Fibroblast of skin of left biceps (primary cell): ENCODE data around the gene PRSS2.
A peak's percentile ranks its signal among the peaks of the same experiment; 100 is the strongest.
"Not testable (repeated sequence)": the region's sequence is repeated elsewhere in the genome, so short reads cannot be mapped to it uniquely, and the experiment has no call there.

Source experiments
- DNase-seq, 2 experiments: peaks; one replicate each; pipeline ENCODE4 v3.0.0-alpha.2; 2013; ENCODE audit warnings: low read depth in 2 of 2

Gene PRSS2

DNA sequence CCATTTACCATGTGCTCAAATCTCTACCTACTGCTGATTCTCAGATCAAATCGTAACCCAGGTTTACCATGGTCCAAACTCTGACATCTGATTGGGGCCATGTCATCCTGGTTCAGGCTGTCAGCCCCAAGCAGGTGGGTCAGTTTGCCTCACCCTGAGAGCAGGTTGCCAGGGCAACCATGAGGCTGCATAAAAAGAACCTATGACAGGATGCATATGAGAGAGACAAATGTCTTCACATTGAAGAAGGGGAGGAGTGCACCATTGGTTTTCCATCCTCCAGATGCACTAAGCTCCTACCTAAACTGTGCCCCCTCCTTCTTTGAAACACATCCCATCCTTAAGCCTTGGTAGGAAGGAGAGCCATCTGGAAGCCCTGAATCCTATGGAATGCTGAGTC lies 11.3 kb upstream of the PRSS2 start:
- no peak for DNase-seq

DNA sequence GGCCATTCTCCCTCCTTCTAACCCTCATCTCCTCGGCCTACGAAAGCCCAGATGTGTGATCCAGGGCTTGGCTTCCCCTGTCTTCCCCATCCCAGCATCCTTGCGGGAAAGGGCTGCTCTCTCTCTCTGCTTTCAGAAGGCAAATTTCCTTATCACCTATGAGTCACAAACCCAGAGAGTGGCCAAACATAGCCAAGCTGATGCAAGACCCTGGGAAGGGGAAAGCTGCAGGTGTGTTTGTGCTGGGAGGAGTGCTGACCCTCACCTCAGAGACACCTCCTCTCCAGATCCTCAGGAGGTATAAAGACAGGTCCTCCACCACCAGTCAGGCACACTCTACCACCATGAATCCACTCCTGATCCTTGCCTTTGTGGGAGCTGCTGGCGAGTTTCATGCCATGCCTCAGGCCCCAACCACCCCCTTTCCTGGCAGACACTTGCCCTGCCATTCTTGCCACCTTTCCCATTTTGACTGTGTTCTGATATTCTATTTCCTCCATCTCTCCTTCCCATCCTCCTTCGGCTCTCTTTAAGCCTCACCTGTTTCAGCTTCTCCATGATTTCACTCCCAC lies 10.6 kb upstream of the PRSS2 start:
- no peak for DNase-seq

DNA sequence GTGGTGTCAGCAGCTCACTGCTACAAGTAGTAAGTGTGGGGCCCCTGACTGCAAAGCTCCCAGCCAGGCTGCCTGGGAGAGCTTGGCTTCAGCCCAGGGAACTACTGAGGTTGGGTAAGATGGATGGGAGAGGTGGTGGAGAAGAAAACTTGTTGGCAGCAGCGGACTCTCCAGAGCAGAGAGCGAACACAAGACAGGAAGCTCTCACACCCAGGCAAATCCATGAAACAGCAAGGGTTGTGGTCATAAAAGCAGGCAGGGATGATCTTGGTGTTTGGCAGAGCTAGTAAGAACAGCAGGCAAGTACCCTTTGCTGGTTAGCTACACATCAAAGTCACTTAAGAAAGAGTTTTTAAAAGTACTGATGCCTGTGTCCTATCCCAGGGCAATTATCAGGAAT lies 9.2 kb upstream of the PRSS2 start:
- not testable (repeated sequence) for DNase-seq

DNA sequence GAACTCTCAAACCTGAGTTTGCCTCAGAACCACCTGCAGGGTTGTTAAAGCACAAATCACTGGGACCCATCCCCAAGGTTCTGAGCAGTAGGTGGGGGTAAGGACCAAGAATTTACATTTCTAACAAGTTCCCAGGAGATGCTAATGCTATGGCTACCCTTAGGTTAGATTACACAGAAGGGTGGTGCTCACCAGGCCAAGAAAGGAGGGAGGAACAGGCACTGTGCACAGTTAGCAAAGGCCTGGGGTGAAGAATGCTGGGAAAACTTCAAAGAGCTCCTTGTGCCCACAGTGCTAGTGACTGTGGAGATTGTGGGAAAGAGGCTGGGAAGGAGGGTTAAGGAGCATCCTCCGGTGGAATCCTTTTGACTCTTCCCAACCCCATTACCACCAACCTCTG lies 8.7 kb upstream of the PRSS2 start:
- DNase-seq = no peak

GRCh38 chr7:142767451-142767850 lies 3.3 kb upstream of the PRSS2 start:
- DNase-seq = no peak

DNA sequence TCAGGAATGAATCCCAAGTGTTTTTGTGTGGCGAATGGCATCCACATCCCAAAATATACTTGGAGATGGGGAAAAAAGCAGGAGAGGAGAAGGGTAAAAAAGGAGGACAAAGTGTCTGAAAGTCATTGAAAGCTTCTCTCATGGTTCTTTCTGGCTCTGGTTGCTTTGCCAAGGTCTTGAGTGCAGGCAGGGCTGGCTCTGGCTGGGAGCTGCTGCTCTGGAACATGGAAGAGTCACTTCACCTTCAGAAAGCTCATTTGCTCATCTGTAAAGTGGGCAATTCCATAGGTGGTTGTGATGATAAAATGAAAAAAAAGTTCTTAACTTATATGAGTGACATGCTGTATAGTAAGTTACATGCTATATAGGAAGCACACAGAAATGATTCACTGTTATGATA lies 2.9 kb upstream of the PRSS2 start:
- no peak for DNase-seq

GRCh38 chr7:142768885-142769284 lies 1.9 kb upstream of the PRSS2 start:
- not testable (repeated sequence) for DNase-seq

DNA sequence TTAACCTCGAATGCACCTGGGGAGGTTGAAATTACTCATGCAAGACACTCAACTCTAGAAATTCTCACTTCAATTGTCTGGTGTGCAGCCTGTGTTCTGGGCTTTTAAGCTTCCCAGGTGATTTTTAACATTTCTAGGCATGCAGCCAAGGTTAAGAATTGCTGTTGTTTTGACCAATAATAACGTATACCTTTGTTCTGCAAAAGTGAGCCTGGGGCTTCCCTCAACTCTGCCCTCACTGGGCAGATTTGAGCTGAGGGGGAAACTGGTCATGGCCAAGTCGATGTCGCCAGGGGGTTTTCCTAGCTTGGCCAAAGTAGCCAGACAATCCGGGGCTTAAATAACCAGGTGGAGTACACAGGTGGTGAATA lies 568 bp downstream of the PRSS2 start:
- DNase-seq = no peak

- DNase-seq = no peak
These were observed 1.3 kb downstream of the PRSS2 start for GRCh38 chr7:142772051-142772450.

- DNase-seq = no peak
These were observed 1.9 kb downstream of the PRSS2 start for GRCh38 chr7:142772673-142773072.

GRCh38 chr7:142773230-142773629 lies 2.5 kb downstream of the PRSS2 start:
- no peak for DNase-seq

DNA sequence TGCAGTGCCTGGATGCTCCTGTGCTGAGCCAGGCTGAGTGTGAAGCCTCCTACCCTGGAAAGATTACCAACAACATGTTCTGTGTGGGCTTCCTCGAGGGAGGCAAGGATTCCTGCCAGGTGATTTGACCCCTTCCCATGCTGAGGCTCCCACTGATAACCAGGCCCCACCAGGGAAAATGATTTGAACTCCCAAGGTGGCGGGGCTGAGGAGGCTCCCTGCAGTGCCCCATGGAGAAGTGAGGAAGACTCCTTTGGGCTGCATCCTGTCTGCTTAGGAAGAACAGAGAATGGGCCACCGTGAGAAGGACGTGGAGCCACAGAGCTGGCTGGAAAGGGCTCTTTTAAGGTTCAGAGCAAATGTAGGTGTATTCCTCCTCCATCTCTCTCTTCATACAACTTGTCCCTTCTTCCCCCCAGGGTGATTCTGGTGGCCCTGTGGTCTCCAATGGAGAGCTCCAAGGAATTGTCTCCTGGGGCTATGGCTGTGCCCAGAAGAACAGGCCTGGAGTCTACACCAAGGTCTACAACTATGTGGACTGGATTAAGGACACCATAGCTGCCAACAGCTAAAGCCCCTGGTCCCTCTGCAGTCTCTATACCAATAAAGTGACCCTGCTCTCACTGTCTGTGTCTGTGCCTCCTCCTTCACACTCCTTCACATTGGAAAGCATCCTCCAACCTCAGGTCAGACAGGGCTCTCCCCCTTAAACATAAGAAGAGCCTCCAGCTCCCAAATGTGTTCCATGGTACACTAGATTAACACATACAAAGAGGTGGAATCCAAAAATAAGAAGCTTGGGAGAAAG lies 3.4 kb downstream of the PRSS2 start:
- no peak for DNase-seq

GRCh38 chr7:142774826-142775225 lies 4.1 kb downstream of the PRSS2 start:
- DNase-seq = no peak

DNA sequence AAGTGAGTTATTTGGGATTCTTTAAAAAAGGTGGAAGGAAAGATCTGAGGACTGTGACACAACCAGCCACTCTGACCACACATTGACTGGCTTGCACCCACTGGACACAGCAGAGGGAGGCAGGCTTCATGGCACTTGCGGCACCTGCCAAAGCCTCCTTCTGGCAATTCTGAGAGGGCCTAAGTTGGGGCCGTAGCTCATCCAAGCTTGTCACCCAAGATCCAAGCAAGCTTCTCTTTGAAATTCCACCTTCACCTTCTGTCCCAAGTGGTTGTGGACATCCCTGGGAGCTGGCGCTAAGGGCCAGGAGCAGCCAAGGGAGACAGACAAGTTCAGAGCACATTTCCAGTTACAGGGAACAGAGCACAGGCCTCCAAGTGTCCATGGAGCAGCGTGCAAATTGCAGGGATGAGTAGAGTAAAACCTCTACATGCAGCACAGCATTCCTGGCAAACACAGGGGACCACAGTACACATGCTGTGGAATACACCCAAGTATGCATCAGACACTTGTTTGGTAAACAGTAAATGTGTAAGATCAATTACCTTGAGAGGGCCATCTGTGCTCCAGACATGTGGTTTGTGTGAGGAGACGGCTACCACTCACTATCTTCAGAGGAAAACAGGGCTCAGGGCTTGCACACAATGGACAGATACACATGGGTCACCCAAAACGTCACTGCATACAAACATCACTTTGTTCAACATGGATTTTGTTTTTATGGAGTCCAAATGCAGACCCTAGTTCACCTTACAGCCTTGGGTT lies 4.8 kb downstream of the PRSS2 start:
- DNase-seq = not testable (repeated sequence)

GRCh38 chr7:142776206-142776844 lies 5.6 kb downstream of the PRSS2 start:
- DNase-seq = no peak

DNA sequence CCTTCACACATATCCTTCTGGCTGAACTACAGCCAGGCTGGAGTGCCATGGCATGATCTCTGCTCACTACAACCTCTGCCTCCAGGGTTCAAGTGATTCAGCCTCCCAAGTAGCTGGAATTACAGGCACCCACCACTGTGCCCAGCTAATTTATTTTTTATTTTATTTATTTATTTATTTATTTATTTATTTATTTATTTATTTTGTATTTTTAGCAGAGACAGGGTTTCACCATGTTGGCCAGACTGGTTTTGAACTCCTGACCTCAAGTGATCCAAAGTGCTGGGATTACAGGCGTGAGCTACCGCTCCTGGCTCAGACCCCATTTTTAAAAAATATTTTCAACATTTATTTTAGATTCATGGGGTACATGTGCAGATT lies 6.1 kb downstream of the PRSS2 start:
- DNase-seq = not testable (repeated sequence)

DNA sequence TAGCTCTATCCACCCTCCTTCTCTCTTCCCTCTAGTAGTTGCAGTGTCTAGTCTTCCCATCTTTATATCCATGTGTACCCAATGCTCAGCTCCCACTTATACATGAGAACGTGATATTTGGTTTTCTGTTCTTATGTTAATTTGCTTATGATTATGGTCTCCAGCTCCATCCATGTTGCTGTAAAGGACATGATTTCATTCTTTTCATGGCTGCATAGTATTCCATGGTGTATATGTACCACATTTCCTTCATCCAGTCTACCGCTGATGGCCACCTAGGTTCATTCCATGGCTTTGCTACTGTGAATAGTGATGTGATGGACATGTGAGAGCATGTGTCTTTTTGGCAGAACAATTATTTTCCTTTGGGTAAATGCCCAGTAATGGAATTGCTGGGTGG lies 6.5 kb downstream of the PRSS2 start:
- no peak for DNase-seq

- DNase-seq = peak; percentile 64 to 68
These were observed 12.4 kb downstream of the PRSS2 start for GRCh38 chr7:142782922-142783900.

- no peak for DNase-seq
These were observed 13.3 kb downstream of the PRSS2 start for GRCh38 chr7:142784096-142784495.

GRCh38 chr7:142784716-142785115 lies 13.9 kb downstream of the PRSS2 start:
- DNase-seq = no peak

- DNase-seq = no peak
These were observed 15.1 kb downstream of the PRSS2 start for GRCh38 chr7:142785841-142786250.
